HG02852 (cell line): ENCODE data around the gene ARAF.

ENCODE experiments used
- ATAC-seq: cut with Tn5 transposase; IDR thresholded peaks from one replicate; pipeline ENCODE4 v1.9.1; 2021; ENCODE audit warnings: mild to moderate bottlenecking, moderate library complexity; ENCODE audit not compliant: unreplicated experiment

The ARAF gene

DNA sequence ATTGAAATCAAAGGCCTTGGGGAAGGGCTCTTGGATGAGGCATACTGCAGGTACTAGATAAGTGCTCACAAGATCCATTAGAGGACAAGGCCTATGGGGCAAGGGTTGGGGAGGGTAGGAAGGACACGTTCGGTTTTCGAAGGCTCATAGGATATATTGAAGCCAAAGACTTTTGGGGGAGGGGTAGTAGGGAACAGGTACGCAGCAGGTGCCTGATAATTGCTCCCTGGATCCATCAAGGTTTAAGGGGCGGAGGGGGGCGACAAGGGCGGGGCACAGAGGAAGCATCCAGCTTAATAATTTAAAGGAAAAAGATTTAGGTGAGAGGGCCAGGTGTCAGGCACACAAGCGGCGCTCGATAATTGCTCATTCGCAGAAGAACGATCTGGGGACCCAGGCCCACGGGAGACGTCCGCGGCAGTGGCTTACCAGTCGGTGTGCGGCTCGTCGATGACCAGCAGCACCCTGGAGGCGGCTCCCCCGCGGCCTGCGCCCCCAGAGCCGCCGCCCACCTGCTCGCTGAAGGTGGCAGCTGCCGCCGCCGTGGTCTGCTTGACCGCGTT lies 58.0 kb downstream of the ARAF start:
- no peak for ATAC-seq

DNA sequence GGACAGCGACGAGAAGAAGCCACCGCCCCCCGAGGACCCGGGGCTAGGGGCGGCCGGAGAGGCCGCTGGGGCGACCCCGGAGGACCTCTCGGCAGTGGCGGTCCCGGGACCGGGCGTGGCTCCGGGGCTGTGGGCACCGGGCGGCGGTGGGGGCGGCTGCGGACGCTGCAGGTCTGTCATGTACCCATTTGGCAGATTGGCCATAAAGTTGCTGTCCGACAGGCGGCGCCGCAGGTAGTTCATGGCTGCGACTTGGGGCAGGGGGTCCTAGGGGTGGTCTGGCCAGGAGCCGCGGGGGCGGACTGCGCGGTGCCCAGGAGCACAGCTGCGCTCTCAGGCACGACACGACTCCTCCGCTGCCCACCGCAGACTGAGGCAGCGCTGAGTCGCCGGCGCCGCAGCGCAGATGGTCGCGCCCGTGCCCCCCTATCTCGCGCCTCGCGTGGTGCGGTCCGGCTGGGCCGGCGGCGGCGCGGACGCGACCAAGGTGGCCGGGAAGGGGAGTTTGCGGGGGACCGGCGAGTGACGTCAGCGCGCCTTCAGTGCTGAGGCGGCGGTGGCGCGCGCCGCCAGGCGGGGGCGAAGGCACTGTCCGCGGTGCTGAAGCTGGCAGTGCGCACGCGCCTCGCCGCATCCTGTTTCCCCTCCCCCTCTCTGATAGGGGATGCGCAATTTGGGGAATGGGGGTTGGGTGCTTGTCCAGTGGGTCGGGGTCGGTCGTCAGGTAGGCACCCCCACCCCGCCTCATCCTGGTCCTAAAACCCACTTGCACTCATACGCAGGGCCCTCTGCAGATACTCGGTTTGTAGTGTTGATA lies 58.7 kb downstream of the ARAF start, which contains the start of gene SYN1:
SYN1 (minus strand) TSS at position 372 of the 817 bp plus-strand sequence; CDS start at position 243, 129 bp downstream.
- no peak for ATAC-seq

DNA sequence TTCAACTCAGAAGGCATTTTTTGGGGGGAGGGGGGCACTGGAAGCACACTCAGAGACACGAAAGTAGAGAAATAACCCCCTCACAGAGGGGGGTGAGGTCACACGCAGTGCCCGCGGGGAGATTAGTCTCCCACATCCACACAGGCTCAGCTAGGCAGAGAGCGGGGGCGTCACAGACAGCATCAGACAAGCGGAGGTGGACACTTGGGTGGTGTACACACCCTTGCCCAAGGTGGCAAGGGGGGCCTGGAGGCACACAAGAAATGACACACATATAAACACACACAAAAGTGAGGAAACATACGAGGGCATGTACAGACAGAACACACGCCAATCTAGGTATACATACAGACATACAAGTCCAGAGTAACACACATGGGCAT lies 59.3 kb downstream of the ARAF start:
- ATAC-seq: no peak
